Inflammatory macrophage (primary cell): ENCODE data around the gene DIO3.
"Not testable (repeated sequence)": the region's sequence is repeated elsewhere in the genome, so short reads cannot be mapped to it uniquely, and the experiment has no call there.

ENCODE experiments used
- DNase-seq, 2 donors: peaks; one replicate each; pipeline ENCODE4 v3.0.0-alpha.2; 2020 to 2022

The DIO3 gene

DNA sequence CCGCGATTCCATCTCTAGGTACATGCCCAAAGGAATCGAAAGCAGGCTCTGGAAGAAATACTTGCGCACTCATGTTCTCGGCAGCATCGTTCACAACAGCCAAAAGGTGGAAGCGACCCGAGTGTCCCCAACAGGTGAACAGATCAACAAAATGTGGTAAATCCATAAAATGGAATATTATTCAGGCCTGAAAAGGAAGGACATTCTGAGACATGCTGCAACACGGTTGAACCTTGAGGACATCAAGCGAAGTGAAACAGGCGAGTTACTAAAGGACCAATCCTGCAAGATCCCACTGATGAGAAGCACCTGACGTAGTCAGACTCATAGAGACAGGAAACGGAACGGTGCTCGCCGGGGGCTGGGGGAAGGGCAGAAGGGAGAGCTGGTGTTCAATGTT, 17.5 kb upstream of the DIO3 start:
- DNase-seq = no peak

DNA sequence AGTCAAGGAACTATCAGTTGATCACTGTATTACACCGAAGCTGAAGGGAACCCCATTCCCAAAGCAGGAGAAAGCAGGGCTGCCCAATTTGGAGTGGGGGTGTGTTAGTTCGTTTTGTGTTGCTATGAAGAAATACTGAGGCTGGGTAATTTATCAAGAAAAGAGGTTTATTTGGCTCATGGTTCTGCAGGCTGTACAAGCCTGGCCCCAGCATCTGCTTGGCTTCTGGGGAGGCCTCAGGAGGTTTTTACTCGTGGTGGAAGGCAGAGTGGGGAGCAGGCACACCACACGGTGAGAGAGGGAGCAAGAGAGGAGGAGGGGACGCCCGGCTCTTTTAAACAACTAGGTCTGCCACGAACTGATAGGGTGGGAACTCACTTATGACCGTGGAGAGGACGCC, 16.7 kb upstream of the DIO3 start:
- no peak for DNase-seq

DNA sequence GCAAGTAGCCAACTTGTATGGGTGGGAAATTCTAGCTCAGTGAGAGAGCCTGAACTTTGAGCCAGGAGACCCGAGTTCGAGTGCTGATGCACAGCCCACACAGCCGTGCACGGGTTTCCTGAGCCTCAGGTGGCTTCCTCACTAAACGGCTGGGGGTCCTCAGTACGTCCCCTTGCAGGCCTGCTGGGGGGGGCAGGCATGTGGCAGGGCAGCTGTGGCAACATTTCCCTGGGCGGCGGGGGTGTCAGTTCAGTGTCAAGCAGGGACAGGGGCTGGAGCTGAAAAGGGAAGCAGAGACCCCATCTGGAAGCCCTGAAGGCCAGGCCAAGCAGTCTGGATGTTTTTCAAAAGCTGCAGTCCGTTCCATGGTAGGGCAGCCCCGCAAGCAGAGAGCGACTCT, 14.6 kb upstream of the DIO3 start:
- no peak for DNase-seq

DNA sequence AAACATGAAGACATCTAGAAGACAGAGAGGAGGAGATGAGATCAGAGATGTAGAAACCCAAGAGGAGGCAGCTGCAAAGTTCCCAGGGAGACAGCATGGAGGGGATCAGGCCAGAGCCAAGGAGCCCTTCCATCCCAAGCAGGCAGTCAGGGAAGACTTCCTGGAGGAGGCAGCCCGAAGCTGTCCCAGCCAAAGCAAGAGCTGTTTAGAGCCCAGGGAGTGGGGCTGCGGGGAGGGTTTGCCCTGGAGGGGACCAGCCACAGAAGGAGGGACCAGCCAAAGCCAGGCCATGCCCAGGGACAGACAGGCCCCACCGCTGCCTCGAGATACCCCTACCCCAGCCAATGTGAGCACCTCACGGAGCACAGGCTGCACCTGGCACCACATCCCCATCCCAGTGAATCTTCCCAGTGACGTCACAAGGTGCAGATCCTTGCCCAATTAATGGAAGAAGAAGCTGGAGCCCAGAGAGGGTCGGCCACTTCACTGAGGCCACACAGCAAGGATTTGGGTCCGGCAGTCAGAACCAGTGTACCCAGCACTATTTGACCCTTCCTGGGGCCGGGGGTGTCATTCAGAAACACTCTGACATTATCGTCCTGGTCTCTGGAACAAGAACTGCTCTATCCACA, 14.1 kb upstream of the DIO3 start:
- DNase-seq = no peak

DNA sequence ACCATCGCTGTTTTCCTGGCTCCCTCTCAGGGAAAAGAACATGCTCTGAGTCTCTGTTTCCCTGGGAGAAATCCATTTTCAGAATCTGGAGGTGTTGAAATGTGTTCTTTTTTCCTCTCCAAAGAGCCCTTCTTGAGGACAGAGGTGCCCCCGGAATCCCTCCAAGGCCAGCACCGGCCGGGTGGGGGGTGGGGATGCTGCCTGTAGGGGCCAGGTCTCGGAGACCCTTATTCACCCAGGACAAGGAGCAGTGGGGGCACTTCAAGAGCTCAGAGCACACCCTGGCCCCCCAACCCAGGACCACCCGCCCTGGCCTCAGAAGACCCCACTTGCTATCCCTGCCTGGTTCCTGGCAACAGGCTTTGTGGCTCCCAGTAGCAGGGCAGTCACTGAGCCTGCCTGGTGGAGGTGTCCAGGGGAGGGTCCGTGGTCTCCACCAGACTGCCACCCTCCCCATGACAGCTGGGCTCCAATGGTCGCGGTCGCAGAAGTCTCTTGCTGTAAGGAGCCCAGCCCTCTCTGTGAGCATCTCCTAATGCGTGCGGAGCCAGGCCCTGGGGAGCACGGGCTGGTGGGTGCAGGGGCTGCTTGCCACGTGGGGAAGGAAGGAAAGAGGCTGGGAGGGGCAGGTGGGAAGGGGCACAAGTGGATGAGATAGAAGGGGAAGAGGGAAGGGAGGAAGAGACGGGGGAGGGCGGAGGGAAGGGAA, 13.2 kb upstream of the DIO3 start:
- DNase-seq = no peak

DNA sequence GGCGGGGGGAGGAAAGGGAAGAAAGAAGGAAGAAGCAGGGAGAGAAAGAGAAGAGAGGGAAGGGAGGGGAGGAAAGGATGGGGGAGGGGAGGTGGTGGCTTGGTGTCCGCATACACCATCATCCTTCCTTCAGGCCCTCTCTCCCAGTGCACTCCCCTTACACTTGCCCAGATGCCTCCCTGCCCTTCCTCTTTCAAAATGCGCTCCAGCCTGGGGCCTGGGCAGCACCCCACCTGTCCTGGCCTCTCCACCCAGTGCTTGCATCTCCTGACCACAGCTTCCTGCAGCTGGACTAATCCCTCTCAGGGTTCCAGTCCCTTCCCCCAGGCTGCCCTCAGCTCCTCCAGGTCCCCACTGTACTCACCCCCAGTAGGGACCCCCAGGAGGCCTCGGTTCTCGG, 12.6 kb upstream of the DIO3 start:
- no peak for DNase-seq

DNA sequence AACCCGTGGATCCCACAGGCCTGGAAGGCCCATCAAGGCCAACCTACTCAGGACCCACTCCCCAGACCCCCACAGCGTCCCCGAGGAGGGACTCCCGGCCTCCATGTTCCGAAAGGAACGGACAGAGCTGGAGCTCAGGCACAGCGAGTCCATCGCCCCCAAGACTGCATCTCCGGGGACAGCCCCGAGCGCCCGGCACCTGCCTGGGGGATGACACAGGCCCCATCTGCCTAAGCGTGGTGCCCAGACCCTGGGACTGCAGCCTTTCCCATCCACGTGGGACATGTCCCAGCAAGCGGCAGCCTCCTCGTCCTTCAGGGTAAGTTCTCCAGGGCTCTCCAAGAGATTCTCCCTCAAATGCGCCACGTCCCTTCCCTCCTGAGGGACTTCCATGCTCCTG, 12.1 kb upstream of the DIO3 start:
- no peak for DNase-seq

DNA sequence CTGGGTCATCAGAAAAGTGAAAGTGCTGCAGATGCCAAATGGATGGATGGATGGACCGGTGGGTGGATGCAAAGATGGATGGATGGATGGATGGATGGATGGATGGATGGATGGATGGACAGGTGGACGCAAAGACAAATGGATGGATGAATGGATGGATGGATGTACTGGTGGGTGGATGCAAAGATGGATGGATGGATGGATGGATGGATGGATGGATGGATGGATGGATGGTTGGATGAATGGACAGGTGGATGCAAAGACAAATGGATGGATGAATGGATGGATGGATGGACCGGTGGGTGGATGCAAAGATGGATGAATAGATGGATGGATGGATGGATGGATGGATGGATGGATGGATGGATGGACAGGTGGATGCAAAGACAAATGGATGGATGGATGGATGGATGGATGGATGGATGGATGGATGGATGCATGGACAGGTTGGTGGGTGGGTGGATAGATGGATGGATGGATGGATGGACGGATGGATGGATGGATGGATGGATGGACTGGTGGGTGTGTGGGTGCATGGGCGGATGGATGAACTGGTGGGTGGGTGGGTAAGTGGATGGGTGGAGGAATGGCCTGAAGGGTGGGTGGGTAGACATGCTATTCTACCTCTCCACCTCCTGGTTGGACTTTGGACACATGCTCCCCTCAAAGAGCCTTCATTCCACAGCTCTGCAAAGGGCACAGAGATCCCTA, 10.9 kb upstream of the DIO3 start:
- DNase-seq = not testable (repeated sequence)

DNA sequence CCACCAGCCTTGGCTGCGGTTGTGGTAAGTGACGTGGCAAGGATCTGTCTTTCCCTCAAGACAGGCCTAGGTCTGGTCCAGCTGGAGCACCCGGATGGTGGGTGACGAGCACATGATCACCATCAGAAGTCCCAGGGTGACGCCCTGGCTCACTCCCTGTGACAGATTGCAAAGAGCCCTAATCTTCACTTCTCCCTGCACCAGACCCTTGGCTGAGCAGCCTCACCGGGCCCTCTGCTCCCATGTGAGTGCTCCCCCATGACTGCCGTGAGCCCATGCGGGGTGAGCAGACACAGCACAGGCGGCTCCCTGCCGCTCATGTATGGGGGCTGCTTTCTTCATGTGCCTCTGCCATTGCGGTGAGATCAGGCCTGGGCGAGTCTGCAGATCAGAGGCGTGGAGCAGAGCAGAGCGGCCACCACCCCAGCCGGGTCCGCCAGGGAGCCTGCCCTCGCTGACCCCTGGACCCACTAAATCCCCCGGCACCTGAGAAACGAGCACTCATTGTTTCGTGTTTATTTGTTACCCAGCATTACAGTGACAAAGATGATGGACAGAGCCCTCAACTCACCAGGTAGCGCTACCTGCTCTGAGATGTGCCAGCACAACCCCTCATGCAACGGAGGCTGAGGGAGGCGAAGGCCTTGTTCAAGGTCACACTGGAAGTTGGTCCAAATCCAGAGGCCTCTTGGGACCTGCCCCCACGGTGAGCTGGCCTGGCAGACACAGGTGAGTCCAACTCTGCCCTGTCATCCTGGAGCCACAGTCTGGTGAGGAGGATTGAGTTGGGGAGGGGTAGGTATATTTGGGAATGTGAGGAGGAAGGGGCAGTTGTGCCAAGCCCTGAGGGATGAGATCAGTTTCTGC, 9.3 kb upstream of the DIO3 start:
- no peak for DNase-seq

DNA sequence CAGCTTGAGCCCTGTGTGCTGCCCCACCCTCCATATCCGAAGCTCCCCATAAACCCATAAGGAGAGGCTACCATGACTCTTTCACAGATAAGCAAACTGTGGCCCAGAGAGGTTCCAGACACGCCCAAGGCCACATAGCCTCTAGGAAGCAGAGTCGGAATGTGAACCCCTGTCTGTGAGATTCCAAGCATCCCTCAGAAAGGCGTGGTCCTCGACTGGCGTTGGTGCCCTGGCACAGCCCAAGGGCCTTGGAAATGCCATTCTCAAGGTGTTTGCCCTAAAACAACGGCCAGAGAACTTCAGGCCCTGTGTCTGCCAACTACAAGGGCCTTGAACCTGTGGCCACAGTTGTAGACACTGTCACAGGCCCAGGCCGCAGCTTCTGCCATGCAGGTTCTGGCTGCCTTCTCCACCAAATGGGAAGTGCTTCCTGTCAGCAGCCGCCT, 8.5 kb upstream of the DIO3 start:
- DNase-seq = no peak

DNA sequence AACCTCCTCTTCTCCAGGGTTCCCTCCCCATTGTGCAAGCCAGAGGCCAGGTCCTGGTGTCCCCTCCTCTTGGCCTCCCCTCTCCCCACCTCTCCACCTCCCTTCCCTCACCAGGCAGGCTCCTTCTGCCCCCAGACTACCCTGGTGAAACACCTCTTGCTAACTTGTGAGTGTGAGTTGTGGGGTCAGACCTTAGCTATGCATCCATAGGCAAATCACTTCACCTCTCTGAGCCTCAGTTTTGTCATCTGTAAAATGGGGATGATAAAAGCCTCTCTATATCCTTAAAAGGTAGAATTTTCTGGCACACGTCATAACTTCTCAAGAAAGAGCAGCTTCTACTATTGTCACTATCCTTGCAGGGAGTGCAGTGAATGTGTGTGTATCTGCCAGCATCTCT, 7.9 kb upstream of the DIO3 start:
- DNase-seq = no peak

DNA sequence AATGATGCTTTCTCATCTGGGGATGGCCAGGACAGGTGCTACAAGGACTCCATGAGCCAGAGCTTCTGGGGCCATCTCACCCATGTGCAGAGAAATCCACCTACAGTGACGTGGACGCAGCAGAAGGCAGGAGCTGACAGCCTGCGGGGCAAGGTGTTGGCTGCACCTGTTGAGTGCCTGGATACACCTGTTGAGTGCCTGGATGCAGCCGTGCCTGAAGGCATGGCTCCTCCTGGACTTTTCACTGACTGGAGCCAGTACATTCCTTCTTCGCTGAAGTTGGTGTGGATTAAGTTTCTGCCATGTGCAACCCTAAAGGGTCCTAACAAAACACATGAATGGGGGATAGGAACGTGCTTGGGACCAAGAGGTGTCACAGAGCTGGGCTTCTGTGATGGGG, 7.4 kb upstream of the DIO3 start:
- DNase-seq = no peak

DNA sequence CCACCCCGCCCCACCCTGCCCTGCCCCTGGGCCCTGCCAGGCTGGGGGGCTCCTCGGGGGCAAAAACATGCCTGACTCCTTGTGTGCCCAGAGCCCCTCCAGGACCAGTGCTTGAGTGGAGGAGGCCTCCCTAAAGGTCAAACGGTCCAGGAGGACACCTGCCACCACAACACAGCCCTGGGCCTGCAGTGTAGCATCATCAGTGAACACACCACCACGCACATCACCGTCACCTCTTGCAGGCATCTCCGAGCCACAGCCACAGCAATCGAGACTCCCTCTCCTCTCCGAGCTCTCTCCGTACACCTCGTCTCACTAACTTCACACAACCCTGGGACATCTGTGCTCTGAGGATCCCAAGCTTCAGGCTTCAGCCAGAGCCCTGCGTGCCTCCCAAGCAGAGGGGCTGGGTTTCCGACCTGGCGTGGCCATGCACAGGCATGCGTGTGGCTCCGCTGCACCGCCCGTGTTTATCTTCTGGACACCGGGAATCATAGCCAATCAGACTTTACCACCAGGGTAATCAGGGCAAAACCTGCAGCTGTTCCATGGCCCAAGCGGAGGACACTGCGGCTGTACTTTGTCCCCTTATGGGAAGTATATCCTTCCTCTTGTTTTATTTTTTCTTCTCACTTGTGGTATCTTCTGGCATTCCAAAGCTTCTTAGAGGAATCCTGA, 6.2 kb upstream of the DIO3 start:
- DNase-seq = no peak

DNA sequence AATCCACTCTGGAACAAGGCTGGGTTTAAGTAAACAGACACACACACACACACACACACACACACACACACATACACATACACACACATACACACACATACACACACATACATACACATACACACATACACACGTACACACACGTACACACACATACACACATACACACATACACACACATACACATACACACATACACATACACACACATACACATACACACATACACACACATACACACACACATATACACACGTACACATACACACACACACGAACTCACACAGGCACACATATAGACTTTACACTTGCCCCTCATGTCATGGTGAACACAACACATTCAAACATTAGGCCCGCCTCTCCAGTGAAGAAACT, 5.6 kb upstream of the DIO3 start:
- DNase-seq = not testable (repeated sequence)

DNA sequence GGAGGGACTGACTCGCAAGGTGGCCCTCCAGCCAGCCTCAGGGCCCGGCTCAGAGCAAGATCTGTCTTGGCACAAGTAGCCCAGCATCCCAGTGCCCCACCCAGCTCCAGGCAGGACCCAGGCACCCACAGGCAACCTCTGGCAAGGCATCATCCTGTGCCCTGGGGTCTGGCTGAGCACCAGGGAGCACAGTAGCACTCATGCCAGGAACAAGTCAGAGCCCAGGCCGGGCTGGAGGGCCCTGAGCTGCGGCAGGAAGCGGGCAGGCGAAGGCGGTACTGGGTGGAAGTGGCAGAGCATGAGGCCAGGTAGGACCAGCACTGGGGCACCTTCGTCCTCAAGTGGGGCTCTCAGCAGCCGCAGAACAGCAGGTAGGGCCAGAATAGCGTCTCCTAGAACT, 5.2 kb upstream of the DIO3 start:
- DNase-seq = no peak

DNA sequence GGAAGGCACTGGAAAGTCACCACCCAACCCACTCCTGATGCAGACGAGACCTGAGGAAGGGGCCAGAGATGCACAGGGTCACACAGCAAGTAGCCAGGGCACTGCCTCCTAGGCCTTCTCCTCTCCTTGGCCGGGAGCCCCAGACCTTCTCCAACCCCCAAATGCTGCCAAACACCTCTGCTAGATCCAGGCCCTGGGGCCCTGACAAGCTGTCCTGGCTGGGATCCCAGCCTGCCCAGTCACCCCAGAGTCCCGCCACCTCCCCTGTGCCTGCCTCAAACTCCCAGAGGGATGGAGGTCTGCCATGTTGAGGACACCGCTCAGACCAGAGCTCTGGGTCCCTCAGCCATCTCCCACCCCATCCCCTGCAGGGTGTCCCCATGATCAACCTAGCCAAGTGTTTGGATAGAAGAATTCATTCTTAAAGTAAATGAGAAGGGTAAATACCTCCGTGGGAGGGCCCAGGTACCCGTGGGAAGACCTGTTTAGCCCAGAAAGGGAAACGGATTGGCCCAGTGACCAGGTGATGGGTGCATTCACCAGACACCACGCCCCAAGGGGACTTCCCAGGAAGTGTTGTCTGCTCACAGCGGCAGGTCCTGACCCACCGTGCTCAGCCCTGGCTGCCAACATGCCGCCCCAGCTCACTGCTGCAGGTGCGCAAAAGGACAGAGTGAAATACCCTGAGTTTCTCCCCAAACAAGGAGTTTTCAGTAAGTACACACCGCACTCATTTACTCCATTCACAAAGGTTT, 4.6 kb upstream of the DIO3 start:
- no peak for DNase-seq

DNA sequence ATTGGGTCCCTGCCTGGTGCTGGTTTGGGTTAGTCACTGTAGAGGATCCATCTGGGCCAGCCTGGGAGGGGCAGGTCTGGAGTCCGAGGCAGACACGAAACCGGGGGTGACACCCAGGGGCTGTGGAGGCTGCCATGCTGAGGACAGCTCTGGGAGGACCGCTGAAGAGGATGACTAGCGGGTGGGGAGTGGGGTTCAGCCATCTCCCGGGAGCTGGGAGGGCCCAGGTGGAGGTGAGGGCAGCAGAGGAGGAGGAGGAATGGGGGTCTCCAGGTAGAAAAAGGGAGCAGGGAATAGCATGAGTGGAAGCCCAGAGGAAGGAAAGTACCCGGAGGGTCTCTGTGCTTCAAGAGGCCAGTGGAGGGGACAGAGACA, 4.0 kb upstream of the DIO3 start:
- DNase-seq = no peak

DNA sequence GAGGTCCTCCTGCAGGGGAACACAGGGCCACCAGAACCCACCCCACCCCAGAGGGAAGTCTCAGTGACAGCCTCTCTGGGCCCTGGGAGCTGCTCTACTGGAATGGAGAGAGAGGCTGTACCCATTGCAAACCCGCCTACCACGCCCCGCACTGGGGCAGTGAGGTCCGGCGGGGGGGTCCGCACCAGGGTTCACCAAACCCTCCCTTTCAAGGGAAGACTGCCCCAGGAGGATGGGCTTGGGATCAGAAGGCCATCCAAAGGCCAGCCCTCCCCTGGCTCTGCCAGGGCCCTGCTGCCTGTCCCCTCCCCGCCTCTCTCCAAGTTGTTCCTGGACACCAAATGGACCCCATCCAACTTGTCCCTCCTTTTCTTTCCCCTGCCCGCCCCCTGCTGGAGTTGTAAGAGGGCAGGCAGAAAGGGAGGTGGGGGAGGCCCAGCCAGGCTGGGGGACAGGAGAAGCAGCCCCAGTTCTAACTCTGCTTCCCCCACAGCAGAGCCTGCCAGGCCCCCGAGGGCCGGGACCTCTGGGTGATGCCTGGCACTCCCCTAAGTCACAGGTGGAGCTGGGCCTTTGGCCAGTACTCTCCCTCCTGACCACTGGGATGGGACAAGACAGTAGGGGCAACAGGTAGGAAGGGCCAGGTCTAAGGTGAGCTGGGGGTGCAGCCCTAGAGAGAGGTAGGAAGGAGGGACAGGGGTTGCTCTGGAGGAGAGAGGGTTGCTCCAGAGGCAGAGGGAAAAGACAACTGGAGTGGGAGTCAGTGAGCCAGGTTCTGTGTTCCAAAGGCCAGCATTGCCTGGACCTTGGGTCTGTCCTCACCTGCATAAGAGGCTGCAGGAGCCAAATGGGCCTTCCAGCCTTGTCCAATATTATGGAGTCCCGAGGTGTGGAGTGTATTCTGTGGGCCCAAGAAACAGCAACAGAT, 3.2 kb upstream of the DIO3 start:
- DNase-seq = no peak

DNA sequence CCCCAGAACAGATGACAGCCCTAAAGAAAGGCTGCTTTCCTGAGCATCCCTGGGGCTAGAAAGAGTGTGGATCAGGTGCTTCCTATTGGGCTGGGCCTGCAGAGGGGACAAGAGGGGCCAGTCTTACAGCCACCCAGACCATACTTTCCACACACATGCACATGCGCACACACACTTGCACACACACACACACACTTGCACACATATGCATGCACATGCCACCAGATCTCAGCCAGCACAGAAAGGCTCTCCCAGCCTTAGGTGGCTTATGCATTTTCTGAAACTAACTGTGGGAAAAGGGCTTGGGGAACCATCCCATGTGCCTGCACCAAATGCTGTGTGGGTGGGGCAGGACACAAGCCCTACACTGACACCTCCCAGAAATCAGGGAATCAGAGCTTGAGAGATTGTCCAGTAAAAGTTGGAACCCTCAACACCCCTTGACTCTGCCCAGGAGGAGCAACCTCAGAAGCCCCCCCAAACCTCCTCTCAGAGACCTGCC, 2.5 kb upstream of the DIO3 start:
- DNase-seq = no peak

DNA sequence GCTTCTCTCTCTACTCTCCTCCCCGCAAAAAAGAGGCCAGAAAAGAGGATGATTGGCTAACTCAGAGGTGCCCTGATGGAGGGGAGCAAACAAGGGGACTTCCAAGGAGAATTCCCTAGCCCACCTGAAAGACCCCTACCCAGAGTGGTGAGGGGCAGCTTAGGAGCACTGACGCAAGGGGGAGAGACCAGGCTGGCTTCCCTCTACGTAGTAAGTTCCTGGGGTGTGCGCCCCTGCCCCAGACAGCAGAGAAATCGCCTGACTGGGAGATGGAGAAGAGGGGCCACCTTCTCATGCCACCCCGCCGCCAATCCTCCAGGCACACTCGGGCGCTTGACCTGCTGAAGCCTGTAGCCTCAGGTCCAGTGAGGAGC, 2.1 kb upstream of the DIO3 start:
- no peak for DNase-seq
